Activated CD4-positive, CD25-positive, alpha-beta regulatory T cell treated with anti-CD3 and anti-CD28 coated beads, Interleukin-2, amount 50 U/mL, for 24 hours (primary cell): ENCODE measurements around the gene PHF14.
A peak's percentile ranks its signal among the peaks of the same experiment; 100 is the strongest.

ENCODE experiments used
- ATAC-seq, 2 donors: fragments of 150-1000 bp; cut with Tn5 transposase; one replicate each; pipeline ENCODE4 v1.10.0; 2021; ENCODE audit warnings: mild to moderate bottlenecking in 1 of 2, moderate library complexity in 1 of 2

Gene PHF14

DNA sequence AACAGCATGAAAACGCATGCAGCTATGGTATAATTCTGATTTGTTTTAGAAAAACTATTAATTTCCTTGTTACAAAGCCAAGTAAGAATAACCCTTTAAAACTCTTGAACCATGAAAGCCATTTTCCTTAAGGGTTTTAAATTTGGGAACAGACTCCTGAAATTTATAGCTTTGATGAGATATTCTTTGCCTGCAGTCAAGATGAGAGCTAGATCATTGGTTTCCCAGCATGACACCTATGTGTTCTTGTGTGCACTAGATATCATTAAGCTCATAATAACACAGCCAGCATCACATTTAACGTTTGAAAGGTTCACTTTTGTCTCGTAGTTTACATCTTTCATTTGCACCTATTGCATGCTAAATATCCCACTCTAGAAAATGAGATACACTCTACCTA lies 202.2 kb downstream of the PHF14 start:
- ATAC-seq, result no peak

DNA sequence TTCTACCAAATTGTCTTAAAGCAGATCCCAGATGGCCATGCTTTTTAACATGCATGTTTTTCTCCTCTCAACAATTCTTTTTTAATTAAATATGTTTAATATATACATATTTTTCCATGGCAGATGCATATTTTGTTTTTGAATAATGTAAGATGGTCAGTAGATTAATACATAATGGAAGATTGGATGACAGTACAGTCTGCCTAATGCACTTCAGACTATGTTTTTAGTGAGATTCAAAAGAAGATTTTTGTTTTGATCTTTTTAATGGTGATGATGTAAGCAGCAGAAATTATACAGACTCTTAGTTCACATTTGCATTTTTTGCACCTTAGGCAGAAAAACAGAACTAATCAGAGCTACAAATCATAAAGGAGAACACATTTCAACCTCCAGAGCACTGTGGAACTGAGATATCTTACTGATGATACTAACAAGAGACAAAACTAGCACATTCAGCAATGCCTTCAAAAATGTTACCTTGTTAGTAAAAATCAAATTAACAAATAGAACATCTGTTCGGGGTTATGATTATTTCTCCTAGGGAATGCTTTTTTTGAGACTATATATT lies 203.4 kb downstream of the PHF14 start:
- no peak for ATAC-seq

DNA sequence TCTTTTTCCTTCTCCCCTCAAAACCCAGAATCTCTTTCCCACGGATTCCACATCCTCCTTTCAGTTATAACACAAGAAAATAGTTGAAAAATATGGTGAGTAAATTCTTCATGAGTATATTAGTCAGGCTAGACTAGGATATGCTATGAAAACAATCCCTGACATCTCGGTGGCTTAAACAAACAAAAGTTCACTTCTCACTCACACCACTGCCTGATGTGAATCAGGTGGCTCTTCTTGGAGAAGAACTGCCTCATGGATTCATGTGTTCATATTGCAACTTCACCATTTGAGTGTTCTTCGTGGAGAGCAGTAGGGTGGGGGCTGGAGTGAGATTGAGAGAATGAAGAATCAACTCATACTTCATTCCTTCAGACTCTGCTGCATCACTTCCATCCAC lies 204.1 kb downstream of the PHF14 start:
- no peak for ATAC-seq

DNA sequence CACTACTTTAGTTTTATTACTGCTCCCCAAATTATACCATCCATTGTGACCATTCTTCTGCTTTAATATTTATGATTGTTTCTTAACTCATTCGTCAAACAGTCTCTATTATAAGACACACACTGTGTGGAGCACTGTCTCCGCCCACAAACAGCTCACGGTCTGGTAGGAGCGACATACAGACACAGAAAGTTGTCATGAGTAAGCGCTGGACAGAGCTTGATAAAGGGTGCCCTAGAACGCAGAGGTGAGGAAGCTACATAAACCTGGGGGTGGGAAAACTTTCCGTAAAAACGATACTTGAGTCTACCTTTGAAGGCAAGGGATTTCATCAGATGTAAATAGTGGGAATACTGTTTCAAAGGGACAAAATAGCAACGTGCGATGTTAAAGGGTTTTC lies 207.9 kb downstream of the PHF14 start:
- ATAC-seq, result no peak

DNA sequence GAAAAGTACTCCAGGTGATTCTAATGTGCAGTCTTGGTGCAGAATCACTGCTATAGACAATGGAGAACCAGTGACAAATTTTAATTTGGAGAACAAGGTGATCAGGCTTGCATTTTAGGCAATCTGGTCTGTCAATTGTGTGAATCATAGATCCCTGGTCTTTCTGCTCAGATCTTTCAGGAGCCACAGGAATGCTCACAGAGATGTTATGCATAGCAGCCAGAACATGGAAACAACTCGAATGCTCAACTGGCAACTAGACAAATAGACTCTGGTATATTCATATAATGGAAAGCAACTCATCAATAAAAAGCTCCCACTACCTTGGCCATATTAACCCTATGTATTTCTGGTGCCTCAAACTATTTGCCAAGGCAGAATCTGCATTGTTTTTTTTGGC lies 209.1 kb downstream of the PHF14 start:
- ATAC-seq, result no peak

DNA sequence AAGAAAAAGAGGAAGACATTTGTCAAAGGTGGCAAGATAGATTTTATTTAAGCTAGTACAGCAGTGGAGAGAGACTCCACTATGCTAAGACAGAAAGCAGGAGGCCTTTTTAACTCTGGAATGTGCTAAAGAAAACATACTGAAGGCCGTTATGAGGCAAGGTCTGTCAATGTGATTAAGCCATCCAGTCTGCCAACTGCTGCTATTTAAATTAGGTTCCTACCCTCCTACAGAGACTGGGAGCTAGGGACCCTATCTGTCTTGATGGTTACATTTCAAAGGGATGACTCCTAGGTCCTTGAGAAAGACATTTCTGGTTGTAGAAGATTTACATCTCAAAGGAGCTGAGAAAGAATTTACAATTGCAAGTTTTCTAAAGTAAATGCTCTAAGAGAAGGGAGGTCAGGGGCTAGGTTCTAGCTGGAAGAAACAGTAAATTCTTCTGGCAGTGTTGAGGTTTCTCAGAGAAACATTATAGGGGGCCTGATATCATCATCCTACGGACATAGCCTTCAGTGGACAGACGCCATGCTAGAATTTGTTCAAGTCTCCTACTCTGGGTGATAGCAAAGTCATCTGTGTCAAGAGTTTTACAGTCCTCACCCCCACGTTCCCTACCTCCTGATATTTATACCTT lies 211.6 kb downstream of the PHF14 start:
- no peak for ATAC-seq

DNA sequence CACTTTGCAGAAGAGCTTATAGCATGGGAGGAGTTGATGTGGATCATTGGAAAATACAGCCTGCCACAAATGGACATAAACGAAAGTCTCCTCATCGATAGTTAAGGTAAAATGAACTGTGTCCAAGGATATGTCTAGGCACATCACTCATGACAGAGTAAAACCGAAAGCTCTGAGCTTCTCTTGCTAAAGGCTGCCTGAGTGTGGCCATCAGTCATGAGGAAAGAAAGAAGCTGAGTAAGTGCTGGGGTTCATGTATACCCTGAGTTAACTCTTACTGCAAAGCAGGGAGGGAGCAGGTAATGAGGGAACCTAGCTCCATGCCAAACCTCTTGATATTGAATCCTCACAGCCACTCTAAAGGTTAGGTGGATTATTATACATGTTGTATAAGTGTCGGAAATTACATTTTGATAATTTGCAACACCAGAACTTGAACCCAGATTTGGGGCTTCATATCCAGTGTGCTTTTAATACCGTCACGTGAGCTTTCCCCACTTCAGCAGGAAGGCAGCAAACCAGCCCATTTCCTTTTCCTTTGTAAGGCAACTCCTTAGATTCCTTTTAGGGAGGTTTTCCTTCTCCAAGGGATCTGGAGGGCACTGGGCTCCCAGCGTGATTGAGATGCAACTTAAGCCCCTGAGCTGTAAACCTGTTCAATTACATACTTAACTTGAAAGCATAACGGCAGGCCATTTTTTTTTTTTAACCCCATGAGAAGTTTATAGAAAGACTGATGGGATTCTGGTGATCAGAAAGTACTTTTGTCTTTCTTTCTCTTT lies 215.0 kb downstream of the PHF14 start:
- ATAC-seq, result no peak

DNA sequence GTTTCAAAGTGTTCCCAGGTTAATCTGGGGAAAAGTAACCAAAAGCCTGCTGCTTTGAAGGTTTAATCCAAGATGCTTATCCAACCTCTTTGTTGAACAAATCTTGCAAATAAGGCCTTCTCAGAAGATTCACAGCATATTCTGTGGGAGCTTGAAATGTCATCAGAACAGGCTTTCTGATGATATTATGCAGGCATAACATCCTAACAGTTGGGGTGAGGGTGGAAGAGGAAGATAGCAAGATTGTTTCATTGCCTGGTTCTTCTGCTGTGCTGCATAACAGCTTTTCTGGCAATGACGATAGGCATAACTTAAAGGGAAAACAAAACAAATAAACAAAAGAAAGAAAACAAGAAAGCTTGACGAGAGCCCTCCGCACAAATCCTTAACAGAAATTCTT lies 217.4 kb downstream of the PHF14 start:
- no peak for ATAC-seq

DNA sequence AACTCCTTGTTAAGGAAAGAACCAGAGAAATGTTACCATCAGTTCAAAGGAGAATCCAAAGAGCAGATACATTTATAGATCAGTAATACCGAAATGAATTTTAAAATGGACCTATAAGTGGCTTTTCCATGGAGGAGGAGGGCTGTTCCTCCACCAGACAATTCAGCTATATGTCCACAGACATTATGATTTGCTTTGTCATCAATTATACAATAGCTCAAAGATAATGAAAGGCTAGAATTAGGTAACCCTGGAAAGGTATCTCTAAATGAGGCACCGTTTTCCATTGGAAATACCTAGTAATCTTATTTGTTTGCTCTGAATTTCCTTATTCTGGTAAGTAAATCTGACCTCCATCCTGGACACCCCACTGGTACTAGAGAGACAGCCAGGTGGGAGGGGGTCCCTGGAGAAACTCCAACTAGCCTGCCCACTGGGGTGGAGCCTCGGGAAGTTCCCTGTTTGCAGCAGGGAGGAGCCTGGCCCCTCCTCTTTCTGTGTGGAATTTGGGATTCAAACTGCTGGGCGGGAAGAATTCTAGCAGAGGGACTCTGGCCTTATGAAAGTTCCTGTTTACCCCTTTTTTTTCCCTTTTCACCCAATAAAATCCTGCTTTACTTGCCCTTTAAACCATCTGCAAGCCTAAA lies 218.0 kb downstream of the PHF14 start:
- no peak for ATAC-seq

DNA sequence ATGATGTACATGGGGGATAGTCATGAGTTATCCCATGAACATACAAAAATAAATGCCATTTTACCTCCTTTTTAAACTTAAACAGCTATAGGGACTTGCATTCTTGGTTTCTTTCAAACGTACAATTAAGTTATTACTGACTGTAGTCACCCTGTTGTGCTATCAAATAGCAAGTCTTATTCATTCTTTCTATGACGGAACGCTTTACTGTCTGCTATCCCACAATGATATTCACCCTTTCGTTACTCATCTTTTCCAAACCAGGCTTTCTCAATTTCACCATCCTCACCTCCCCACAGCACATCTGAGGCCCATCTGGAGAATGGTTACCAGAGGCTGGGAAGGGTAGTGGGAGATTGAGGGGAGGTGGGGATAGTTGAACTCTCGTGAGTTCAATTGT lies 218.8 kb downstream of the PHF14 start:
- ATAC-seq, result peak in 1 of 2 donors; percentile 45

DNA sequence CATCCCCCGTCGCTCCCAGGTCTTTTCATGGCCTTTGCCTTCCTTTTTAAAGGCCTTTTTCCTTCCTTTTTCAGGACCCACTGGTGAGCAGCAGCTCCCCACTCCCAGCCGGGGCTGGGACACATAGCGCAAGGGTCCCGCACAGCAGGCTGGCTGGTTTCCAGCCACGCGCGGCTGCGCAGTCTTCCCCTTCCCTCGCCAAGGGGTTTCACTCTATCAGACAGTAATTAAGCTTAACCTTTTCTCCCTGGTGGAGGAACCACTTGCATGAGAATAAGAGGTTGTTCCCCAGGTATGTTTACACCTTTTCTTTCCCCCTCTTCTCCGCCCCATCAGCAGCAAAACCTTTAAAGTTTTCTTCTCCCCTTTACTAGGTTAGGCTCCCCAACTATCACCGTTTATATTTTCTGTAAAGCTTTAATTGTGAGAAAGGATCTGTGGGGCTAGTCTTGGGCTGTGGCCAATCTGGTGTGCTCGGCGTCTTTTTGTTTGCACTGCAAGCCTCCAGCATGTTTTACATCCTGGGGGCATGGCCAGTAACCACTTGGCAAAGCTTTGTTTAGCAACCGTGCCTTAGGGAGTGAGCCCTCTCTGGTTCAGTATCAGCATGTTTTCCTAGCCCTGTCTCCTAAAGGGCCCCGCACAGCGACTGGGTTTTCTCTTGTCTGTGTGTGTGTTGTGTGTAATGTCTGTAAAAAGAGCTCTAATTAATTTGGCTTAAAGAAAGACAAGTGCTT lies 219.6 kb downstream of the PHF14 start:
- no peak for ATAC-seq

DNA sequence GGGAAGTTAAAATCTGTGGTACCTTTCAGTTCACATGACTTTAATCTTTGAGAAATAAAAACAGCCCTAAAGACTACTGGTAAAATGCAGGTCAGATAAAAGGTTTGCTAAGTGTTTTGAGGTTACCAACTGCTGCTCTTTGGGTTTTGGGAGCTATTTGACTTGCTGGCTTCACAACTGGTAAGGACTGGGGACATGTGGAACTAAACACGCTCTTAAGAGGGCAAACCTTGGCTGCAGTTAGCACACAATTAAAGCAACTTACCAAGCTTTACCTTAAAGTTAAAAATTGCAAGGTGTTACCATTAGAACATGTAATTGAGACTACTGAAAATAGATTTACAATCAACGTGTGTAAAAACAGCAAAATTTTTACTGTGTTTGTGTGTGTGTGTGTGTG lies 220.2 kb downstream of the PHF14 start:
- ATAC-seq, result no peak

DNA sequence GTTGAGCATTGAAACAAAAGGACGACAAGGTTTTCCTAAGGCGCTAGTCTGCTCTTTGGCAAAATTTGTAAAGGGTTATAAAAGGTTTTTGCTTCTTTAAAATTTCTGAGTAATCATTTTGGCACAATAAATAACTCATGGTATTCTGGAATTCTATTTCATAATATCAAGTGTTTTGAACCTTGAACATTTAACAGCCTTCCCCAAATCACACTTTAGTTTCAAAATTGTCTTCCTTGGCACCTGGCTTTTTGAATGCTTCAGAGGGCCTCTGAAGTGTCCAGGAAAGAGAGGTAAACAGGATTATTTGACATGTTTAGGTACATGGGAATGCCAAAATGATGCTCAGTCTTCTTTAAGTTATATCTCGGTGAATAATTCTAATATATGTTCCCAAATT lies 220.8 kb downstream of the PHF14 start:
- no peak for ATAC-seq

DNA sequence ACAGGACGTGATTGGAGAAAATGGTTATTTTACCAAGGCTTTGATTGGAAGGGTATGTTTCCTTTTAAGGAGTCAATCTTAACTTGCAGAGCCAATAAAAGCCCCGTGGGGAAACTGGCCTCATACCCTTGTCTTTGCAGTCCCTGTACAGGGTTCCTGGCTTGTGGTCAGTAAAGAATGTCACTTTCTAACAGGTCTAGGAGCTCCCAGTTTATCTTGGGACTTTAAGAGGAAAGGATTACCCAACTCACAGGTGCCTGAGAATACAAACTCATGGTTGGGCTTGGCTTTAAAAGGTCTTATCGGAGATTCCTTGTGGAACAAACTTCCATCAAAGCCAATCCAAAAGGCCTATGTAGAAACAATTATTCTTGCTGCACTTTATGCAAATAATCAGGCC lies 221.8 kb downstream of the PHF14 start:
- ATAC-seq, result no peak

DNA sequence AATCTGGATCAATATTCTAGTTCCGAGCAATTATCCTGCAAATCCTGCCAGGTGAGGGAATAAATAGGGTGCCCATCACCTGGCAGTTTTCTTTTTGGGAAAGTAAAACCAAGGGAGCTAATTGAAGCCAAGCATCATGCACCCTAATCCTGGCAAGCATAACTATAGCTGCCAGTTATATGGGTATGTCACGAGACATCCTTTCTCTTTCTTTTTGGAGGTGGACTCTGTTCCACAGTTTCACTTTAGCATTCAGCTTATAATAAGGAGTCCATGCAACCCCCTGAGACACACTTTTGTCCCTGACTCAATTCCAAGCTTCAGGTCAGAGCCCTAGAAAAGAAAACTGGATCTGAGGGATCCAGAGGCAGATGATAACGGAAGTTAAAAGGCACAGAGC lies 222.5 kb downstream of the PHF14 start:
- no peak for ATAC-seq

DNA sequence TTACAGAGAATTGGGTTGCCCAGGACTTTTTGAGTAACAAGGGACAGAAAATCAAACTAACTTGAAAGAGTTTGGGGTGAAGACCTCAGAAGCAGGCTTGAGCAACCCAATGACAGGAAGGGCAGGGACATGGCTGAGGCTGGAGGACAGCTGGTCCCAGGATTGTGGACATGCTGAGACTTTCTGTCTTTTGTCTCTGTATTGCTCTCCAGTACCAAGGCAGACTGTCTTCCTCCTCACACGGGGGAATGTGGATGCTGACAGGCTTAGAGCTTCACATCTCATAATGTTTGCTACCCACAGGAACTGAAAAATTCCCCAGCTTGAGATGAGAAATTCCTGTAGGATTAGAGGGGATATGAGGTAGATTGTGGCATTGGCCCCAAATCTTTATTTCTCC lies 229.6 kb downstream of the PHF14 start:
- no peak for ATAC-seq

DNA sequence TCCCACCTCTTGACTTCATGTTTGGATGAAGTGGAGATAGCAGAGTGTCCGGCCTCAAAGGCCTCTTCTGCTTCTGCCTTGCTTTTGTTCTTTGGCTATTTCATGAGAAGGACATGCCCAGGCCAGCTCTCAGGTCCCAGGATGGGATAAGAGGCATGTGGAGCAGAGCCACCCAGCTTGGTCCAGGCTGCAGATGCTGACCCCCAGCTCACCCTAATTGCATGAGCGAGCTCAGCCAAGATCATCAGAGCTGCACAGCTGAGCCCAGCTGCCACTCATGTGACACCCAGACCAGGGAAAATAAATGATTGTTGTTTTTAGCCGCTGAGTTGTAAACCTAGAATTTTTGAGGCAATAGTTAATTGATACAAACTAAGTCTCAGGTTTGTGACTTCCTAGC lies 230.0 kb downstream of the PHF14 start:
- ATAC-seq, result no peak

DNA sequence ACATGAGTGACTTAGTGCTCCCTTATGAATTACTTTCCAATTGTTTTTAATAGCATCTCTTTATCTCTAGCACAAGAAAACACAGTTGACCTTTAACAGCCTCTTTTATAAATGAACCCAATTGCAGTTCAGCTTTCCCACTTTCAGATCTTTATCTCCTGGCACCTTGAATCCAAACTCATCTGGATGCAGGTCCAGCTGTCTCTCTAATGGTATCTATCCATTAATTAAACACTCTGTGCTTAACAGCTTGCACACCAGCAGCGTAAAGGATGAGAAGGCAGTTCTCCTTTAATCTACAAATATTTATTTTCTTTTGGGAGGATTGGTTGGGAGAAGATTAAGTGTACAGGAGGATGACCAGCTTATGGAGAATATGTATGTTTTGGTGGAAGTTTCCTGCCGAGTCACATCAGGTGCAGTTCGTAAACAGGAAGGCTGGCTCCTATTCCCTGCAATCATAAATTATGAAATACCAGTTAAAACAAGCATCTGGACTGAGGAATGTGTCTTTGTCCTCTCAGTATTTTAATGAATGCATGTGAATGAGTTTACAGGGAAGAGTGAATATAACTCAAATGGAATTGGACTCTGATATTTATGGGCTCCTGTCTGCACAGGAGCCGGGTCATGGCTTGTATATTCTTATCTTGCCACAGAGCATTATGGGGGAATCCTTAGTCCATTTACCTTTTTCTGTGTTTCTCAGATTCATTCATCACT lies 232.7 kb downstream of the PHF14 start:
- ATAC-seq, result no peak

DNA sequence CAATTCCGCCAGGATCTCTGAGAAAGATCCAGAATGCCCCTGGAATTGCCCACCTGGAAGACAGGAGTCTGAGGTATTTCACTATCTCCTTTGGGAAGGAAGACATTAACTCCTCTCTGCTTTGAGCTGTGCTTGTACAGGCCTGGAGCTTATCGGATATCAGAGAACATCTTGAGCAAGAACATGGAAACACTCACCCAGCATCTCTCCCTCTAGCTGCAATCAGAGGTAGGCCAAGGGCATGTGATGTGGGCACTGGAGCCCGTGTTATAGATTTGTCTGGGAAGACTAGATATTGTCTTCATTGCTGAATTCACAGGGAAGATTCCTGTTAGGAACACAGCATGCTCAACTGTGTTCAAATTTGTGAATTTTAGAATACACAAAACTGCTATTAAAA lies 233.9 kb downstream of the PHF14 start:
- ATAC-seq, result no peak

DNA sequence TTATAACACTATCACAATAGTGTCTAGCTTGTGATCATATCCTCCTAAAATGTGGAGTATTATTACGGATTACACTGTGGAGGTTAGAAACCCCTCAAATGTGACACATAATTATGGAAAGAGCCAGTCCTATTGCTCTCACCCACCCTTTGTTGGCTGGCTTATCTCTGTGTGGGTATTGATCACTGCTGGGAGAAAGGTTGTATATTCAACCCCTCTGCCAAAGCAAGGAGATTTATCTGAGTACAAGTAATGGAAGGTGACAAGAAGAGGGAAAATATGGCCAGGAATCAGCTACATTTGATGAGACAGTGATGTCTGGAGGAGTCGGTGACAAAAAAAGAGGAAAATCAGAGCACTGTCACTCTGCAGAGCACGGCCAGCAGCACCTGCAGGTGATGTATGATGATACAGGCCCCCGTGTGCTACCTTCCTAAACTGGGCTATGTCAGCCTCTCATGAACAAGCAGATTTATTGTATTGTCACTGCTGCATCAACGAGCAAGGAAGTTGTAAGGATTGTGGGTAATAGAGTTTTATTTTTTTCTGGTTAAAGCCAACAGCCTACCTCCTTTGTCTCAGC lies 235.3 kb downstream of the PHF14 start:
- ATAC-seq, result no peak

DNA sequence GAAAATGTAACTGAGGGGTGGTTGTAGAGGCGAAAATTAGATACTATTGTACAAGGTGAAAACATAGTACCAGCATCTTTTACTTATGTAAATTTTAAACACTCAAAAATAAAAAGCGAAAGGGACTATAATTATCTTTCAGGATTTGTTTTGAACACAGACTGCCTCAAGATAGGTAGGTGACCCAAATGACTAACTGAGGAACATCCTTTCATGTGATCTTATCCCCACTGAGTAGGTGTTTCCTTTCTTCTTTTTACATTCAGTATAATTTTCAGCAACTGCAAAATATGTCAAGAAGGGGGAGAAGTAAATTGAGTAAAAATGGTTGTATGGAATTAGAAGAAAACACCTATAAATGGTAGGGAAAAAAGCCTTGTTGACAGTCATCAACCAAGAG lies 236.7 kb downstream of the PHF14 start:
- no peak for ATAC-seq

DNA sequence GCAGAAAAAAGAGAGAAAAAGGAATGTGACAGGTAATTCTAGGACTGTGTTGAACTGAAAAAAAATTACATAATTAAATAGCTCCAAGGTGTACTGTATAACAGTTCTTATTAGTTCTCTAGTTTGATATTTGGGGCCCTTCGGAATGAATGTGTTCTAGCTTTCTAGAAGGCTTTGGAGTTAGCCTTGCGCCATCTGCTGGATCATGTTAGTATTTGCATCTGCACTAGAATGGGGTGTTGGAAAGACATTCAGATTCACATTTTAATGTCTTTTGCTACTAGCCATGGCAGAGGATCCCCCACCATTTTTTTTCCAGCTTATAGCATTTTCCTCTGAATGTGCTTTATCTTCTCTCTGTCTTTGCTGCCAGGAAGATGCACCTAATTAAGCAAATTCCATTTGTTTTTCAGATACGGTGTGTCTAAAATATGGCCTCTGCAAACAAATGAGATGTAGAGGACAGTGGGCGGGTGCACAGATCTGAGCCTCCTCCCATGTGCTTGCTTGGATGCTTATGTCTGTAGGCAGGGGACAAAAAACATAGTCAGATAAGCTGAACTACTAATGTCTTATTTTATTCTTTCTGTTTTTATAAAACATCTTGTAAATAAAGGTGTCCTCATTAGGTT lies 238.5 kb downstream of the PHF14 start:
- ATAC-seq, result peak in 1 of 2 donors; percentile 41
